Measurements from ENCODE around the gene FADS2.

FADS2 gene

DNA sequence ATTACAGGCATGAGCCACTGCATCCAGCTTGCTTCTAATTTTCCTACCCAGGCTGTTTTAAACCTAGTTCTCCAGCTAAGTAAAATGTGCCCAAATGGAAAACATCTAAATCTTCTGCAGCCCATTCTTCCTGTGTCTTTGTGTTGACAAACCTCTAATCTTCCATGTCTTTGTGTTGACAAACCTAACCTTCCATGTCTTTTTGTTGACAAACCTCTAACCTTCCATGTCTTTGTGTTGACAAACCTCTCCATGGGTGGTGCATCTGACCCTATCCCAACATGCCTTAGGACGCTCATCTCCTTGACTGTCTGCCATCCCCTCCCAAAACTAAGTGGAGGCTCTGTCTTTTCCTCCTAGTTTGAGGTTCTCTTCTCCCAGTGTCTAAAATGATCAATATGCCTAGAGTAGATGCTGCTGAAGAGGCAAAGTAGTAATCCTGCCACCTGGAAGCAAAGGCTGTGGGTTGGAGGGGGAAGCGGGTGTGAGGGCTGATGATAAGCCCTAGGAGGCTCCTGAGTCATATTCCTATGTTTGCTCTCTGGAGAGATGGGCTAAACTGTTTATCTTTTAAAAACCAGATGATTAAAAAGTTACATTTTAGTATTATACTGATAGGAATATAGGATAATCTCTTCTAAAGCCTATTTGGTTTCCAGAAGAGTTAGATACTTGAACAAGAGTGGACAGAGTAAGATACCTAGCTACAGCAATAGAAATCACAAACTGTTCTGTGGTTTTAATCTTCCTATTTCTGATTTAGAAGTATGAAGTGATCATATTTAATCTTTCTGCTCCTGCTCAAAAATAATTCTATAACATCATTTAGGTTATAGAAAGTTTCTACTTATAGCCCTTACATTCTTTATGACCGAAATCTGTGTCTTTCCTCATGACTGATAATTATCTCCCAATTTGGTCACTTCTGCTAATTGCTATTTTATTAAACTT is 27.5 kb upstream of the FADS2 start:
- H3K4me3 ChIP-seq (ENCODE audit: low read depth, low read length), result no peak overlapping the region
- TF ChIP-seq, protein P1, sequence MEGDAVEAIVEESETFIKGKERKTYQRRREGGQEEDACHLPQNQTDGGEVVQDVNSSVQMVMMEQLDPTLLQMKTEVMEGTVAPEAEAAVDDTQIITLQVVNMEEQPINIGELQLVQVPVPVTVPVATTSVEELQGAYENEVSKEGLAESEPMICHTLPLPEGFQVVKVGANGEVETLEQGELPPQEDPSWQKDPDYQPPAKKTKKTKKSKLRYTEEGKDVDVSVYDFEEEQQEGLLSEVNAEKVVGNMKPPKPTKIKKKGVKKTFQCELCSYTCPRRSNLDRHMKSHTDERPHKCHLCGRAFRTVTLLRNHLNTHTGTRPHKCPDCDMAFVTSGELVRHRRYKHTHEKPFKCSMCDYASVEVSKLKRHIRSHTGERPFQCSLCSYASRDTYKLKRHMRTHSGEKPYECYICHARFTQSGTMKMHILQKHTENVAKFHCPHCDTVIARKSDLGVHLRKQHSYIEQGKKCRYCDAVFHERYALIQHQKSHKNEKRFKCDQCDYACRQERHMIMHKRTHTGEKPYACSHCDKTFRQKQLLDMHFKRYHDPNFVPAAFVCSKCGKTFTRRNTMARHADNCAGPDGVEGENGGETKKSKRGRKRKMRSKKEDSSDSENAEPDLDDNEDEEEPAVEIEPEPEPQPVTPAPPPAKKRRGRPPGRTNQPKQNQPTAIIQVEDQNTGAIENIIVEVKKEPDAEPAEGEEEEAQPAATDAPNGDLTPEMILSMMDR (IDR thresholded peaks at IDR 0.05; ENCODE audit: low read depth, low read length), result no peak
- no peak overlapping the region for H3K27ac ChIP-seq
- H3K36me3 ChIP-seq, result peaks cover 90% of the 10 kb centered on the region
- no peaks in the 10 kb centered on the region for H3K9me3 ChIP-seq (ENCODE audit: severe bottlenecking)
- no peak for DNase-seq
- no peaks in the 10 kb centered on the region for H3K27me3 ChIP-seq (ENCODE audit: insufficient read depth, low read depth, severe bottlenecking)

DNA sequence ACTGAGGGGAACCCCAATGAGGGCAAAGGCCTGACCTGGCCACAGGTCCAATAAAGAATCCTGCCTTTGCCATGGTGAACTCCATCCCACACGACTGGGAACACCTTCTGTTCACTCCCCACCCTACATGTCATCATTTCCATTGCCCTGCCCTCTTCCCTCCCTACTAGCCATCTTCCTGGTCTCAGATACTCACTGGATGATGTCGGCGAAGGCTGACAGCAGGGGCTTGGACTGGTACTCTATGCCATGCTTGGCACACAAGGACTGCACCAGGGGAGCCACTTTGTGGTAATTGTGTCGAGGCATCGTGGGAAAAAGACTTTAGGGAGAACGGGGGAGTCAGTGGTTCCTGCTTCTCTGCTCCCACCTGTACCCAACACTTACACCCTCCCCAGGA is 25.5 kb upstream of the FADS2 start:
- H3K9me3 ChIP-seq (ENCODE audit: severe bottlenecking), result no peaks in the 10 kb centered on the region

DNA sequence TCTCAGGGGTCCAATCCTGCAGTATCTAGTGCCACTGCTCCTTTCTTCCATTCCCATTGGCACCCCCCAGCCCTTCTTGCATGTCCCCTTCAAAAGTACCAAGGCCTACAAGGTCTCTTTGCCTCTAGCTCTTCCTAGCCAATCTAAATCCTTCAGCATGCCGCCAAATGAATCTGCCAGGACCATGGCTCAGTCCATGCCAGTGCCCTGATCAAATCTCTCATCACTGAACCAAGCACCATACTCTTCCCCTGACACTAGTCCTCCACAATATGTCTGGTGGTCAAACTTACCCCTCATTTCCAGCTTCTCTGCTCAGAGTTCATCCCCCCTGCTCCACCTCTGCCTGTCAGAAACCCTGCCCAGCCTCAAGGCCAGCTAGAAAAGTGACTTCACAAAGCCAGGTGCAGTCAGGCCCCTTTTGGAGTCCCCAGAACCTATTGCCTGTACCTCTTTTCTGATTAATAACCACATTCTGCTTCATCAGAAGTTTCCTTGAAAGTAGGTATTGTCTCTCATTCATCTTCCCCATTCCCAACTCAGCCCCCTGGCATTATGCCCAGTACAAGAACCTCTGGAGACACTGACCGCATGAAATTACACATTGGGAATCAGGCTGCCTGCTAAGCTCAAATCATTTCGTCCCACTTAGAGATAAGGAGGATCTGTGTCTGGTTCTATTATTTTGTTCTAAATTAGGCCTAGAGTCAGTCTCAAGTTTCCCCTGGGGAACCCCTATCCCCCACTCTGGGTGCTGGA is 24.0 kb upstream of the FADS2 start:
- no peak for DNase-seq
- Histone ChIP-seq H3K27me3 (ENCODE audit: insufficient read depth, low read depth, severe bottlenecking) (no peaks in the 10 kb centered on the region), H3K27ac (no peak overlapping the region), H3K4me3 (ENCODE audit: low read depth, low read length) (no peak overlapping the region), H3K36me3 (peaks cover 95% of the 10 kb centered on the region), H3K9me3 (ENCODE audit: severe bottlenecking) (no peaks in the 10 kb centered on the region)
- TF ChIP-seq, protein P1 (IDR thresholded peaks at IDR 0.05; ENCODE audit: low read depth, low read length), result no peak

More for the DNA sequence above, 25.5 kb upstream of the FADS2 start:
- no peak overlapping the region for H3K27ac ChIP-seq
- no peak overlapping the region for H3K4me3 ChIP-seq (ENCODE audit: low read depth, low read length)
- no peaks in the 10 kb centered on the region for H3K27me3 ChIP-seq (ENCODE audit: insufficient read depth, low read depth, severe bottlenecking)
- TF ChIP-seq, protein P1 (IDR thresholded peaks at IDR 0.05; ENCODE audit: low read depth, low read length), result no peak
- DNase-seq, result no peak
- peaks cover 88% of the 10 kb centered on the region for H3K36me3 ChIP-seq

DNA sequence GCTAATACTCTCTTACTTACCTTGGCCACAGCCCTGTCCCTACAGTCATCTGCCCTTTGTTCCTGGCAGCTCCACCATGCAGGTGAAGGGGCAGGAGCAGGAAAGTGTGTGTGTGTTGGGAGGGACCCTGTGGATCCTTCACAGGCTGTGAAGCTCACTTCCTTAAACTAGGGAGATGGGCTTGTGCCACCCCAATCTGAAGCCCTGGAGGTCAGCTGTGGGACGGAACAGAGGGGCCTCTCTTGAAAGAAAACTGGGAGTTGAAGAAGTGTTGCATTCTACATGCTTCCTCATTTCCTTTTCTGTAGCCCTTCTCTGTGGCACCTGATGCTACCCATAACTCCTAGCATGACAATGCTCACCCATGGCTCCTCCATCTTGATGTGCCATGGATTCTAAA is 23.0 kb upstream of the FADS2 start:
- Histone ChIP-seq H3K9me3 (ENCODE audit: severe bottlenecking) (no peaks in the 10 kb centered on the region), H3K36me3 (peaks cover 95% of the 10 kb centered on the region)
- TF ChIP-seq, protein P1 (IDR thresholded peaks at IDR 0.05; ENCODE audit: low read depth, low read length), result no peak

DNA sequence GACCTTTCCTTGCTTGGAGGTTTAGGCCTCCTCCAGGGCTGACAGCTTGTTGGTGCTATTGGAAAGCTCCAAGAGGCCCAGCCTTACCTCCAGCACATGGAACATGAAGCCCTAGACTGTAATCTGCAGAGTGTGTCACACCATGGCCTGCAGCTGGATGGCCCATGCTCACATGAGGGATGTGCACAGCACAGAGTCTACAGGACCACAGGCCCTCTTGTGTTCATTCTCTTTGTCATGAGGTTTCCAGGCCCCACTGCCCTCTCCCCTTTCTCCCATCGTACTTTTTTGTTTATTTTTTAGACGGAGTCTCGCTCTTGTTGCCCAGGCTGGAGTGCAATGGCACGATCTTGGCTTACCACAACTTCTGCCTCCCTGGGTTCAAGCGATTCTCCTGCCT is 21.3 kb upstream of the FADS2 start:
- H3K36me3 ChIP-seq, result peaks cover 95% of the 10 kb centered on the region
- no peak overlapping the region for H3K4me3 ChIP-seq (ENCODE audit: low read depth, low read length)
- H3K27ac ChIP-seq, result no peak overlapping the region
- DNase-seq, result no peak
- H3K27me3 ChIP-seq (ENCODE audit: insufficient read depth, low read depth, severe bottlenecking), result no peaks in the 10 kb centered on the region
- H3K9me3 ChIP-seq (ENCODE audit: severe bottlenecking), result no peaks in the 10 kb centered on the region
- TF ChIP-seq, protein P1 (IDR thresholded peaks at IDR 0.05; ENCODE audit: low read depth, low read length), result no peak

More for the DNA sequence above, 23.0 kb upstream of the FADS2 start:
- Histone ChIP-seq H3K4me3 (ENCODE audit: low read depth, low read length) (no peak overlapping the region), H3K27me3 (ENCODE audit: insufficient read depth, low read depth, severe bottlenecking) (no peaks in the 10 kb centered on the region), H3K27ac (no peak overlapping the region)
- DNase-seq, result no peak

Data from WERI-Rb-1 (cell line).